Thyroid gland (tissue), 4 donors: Measurements from ENCODE around the gene SNX2. TPM values are rescaled to one million over a fixed set of nuclear protein-coding genes. Genes with fewer than 3 reads are reported as not detected.

Experiments used
- DNase-seq, 2 donors: peaks; one replicate each; pipeline ENCODE4 v3.0.0-alpha.2; 2019
- H3K27ac ChIP-seq, 3 donors: fragments of 200-600 bp; sonication (generic); 1 replicate in 2 of 3; 2 replicates in 1 of 3; pipeline ENCODE4 v1.5.1; 2016 to 2019; ENCODE audit warnings: mild to moderate bottlenecking in 1 of 3, moderate library complexity in 1 of 3
- H3K27me3 ChIP-seq: fragments of 200-600 bp; sonication (generic); one replicate; pipeline ENCODE4 v1.5.1; 2019
- H3K36me3 ChIP-seq, 2 donors: fragments of 200-600 bp; sonication (generic); one replicate each; pipeline ENCODE4 v1.5.1; 2016 to 2019
- H3K4me1 ChIP-seq, 2 donors: fragments of 200-600 bp; sonication (generic); one replicate each; pipeline ENCODE4 v1.5.1; 2017 to 2019
- H3K4me3 ChIP-seq, 3 donors: fragments of 200-600 bp; sonication (generic); replicated peaks in 1 of 3; 1 replicate in 2 of 3; 2 replicates in 1 of 3; pipeline ENCODE4 v1.5.1; 2016; ENCODE audit warnings: mild to moderate bottlenecking in 1 of 3
- H3K9me3 ChIP-seq: fragments of 200-600 bp; sonication (generic); one replicate; pipeline ENCODE4 v1.5.1; 2017
- CTCF ChIP-seq, 6 experiments: fragments of 200-600 bp in 3 of 6; fragments of 450-650 bp in 3 of 6; sonication (generic) in 3 of 6; IDR thresholded peaks; one replicate each; pipeline ENCODE4 v1.5.1; 2016 to 2019; ENCODE audit warnings: antibody characterized with exemption in 6 of 6, mild to moderate bottlenecking in 2 of 6, inconsistent platforms in 1 of 6, moderate library complexity in 1 of 6
- POLR2A ChIP-seq, 2 donors: fragments of 450-650 bp; IDR thresholded peaks; one replicate each; pipeline ENCODE4 v1.6.1; 2017; ENCODE audit warnings: antibody characterized with exemption in 2 of 2, mild to moderate bottlenecking in 2 of 2, moderate library complexity in 1 of 2
- WGBS, 2 donors: methylation state at CpG; one replicate each; pipeline ENCODE4 v1.1.5; 2017; 5-methylcytosine and 5-hydroxymethylcytosine counted together
- intact Hi-C: fragments of 100-400 bp; cut with DNase I; formaldehyde crosslinking; loops from one replicate; pipeline ENCODE4 v1.15.1; 2023
- total RNA-seq, 4 donors: library from RNA; depleted of rRNA; stranded (reverse); fragments of >200 nt; gene quantifications; one replicate each; pipeline ENCODE4 v1.2.3, GENCODE V29; 2016

SNX2 gene
- total RNA-seq, 4 donors from 2014 or later = 113 to 136 (median 125) TPM

GRCh38 chr5:122877518-122877917, 102.6 kb downstream of the SNX2 start:
- 86 to 89% methylated on average over 2 of the region's 2 CpGs for WGBS, 2 donors
- Histone ChIP-seq H3K4me3 (no peak overlapping the region), H3K9me3 (no peaks in the 10 kb centered on the region), H3K27me3 (no peaks in the 10 kb centered on the region), H3K27ac (no peak overlapping the region), H3K4me1 (peaks cover 0 to 3% of the 10 kb centered on the region in 2 donors), H3K36me3 (no peaks in the 10 kb centered on the region)
- intact Hi-C loops = no loop called here
- no peak for DNase-seq
- TF ChIP-seq CTCF (IDR thresholded peaks at IDR 0.05) = no peak
- TF ChIP-seq POLR2A (IDR thresholded peaks at IDR 0.05) = no peak

DNA sequence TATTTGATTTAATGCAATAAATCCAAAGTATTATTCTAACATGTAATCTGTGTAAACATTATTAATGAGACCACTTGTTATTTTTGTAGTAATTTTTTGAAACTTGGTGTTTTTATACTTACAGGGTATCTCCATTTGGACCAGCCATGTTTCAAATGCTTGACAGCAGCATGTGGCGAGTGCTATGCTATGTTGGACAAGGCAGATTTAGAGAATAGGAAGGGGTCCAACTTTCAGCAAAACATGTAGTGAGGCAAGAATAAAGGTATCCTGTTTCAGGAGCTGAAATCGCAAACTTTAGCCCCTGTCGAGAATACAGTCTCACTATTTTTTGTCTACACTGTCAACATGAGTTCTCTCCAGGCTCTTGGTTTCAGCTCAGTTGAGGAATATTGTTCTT, 104.2 kb downstream of the SNX2 start:
- Histone ChIP-seq H3K27me3 (no peaks in the 10 kb centered on the region), H3K36me3 (no peaks in the 10 kb centered on the region), H3K9me3 (no peaks in the 10 kb centered on the region), H3K27ac (no peak overlapping the region), H3K4me3 (no peak overlapping the region), H3K4me1 (peaks cover 0 to 3% of the 10 kb centered on the region in 2 donors)
- intact Hi-C loops = no loop called here
- WGBS, 2 donors = 81 to 88% methylated on average over 3 of the region's 3 CpGs
- TF ChIP-seq CTCF (IDR thresholded peaks at IDR 0.05) (no peak), POLR2A (IDR thresholded peaks at IDR 0.05) (no peak)
- DNase-seq = no peak

Other genes starting within 250 kb of the SNX2 start
- gene SNX24, start 70.5 kb downstream of the SNX2 start, total RNA-seq = 10 to 100 TPM; 17.1 to 39.7 (median 33.1) TPM